Mammary epithelial cell (primary cell): Measurements from ENCODE around the gene NCMAP.

Experiments
- CTCF ChIP-seq, 2 donors: IDR thresholded peaks in 1 of 2; conservative IDR thresholded peaks in 1 of 2; 2 replicates each; pipeline ENCODE4 v1.5.1; 2011 to 2012; ENCODE audit warnings: inconsistent platforms in 2 of 2, low read length in 2 of 2, mild to moderate bottlenecking in 2 of 2, control low read depth in 1 of 2, low read depth in 1 of 2; ENCODE audit not compliant: insufficient read depth in 1 of 2; ENCODE audit errors: extremely low read depth in 1 of 2
- EZH2 ChIP-seq: IDR thresholded peaks from 2 replicates; pipeline ENCODE4 v1.6.1; 2012; ENCODE audit warnings: low read length, inconsistent platforms, borderline replicate concordance

GRCh38 chr1:24657781-24658180, 101.9 kb downstream of the NCMAP start:
- no peak for TF ChIP-seq CTCF (conservative IDR thresholded peaks at IDR 0.05 in 1 of 2, IDR thresholded peaks at IDR 0.05 in 1 of 2; ENCODE audit: extremely low read depth in 1 of 2, insufficient read depth in 1 of 2, low read depth in 1 of 2, low read length in 2 of 2)
- no peak for TF ChIP-seq EZH2
